GM12891 (cell line): ENCODE data around the gene SLC38A6.

Experiments
- DNase-seq: peaks from one replicate; pipeline ENCODE4 v3.0.0; 2011; ENCODE audit warnings: low spot score; ENCODE audit not compliant: insufficient read length
- FAIRE-seq: peaks from 2 replicates; lab custom pipeline; 2011; peaks lifted over from hg19 to GRCh38; lab: Jason Lieb, UNC
- PAX5 ChIP-seq: IDR thresholded peaks from 2 replicates; pipeline ENCODE4 v1.6.1; 2011; ENCODE audit warnings: low read length, moderate library complexity, mild to moderate bottlenecking; ENCODE audit not compliant: insufficient read depth, severe bottlenecking
- POLR2A ChIP-seq: IDR thresholded peaks from 2 replicates; pipeline ENCODE4 v1.6.1; 2011; ENCODE audit warnings: low read depth, low read length, control low read depth
- POLR2AphosphoS5 ChIP-seq: IDR thresholded peaks from 2 replicates; pipeline ENCODE4 v1.6.1; 2011; ENCODE audit warnings: low read depth, low read length, control low read depth
- POU2F2 ChIP-seq: IDR thresholded peaks from 2 replicates; pipeline ENCODE4 v1.6.1; 2011; ENCODE audit warnings: low read depth, mild to moderate bottlenecking, control low read depth, low read length, moderate library complexity
- SPI1 ChIP-seq: IDR thresholded peaks from 2 replicates; pipeline ENCODE4 v1.6.1; 2011; ENCODE audit warnings: low read depth, low read length, control low read depth
- TAF1 ChIP-seq: IDR thresholded peaks from 2 replicates; pipeline ENCODE4 v1.6.1; 2011; ENCODE audit warnings: low read depth, low read length, control low read depth

SLC38A6 gene

DNA sequence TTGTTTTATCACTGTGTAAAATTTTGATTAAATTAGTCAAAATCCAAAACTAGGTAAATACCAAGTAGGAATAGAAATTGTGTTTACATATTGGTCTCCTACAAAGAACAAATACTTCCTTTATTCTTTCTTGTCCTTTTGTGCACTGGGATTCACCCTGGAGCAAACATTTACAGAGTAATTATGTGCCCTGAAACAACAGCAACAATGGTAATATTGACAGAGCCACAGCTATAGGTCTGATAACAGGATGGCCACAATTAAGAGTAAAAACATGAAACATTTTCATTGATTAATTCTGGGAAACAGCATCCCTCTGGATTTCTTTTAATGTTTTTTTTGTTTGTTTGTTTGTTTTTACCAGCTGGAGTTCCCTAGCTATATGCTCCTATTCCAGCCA, 61.2 kb downstream of the SLC38A6 start:
- FAIRE-seq (no peak), DNase-seq (no peak)
- TF ChIP-seq POLR2A (no peak), POU2F2 (no peak), PAX5 (no peak), POLR2AphosphoS5 (no peak), SPI1 (no peak), TAF1 (no peak)

DNA sequence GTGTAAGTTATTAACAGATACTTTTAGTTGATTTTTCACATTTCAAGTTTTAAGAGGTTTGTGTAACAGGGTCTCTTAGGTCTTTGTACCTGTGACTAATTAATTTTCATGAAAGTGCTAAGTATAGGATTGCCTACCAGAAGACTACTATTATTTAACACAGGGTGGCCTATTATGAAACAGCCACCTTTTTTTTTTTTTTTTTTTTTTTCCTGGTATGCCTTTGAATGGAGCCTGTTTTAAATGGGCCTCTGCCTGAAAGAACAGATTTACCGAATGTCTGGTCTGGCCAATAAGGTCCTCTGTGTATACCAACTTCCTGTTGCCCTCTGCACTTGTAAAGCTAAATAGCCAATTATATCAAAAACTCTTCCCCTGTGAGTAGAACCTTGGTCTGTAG, 62.5 kb downstream of the SLC38A6 start:
- DNase-seq (no peak), FAIRE-seq (no peak)
- TF ChIP-seq POLR2AphosphoS5 (no peak), POLR2A (no peak), PAX5 (no peak), SPI1 (no peak), POU2F2 (no peak), TAF1 (no peak)

DNA sequence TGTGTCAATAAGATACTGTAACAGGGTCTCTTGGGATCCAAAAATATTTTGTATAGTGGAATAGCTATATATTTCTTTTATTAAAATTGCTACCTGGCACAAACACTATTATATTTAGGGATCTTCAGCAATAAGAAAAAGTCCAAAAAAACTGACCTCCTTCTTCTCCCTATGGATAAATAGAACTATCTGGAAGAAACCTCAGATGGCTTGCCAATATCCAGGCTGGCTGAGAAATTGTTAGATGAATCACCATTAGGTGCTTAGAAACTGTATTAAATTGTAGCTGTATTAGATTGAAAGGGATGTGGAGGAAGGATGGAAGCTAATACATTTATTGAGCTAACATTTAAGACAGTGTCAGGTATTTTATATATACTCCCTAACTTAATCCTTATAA, 66.0 kb downstream of the SLC38A6 start:
- no peak for FAIRE-seq
- no peak for DNase-seq
- TF ChIP-seq PAX5: no peak
- TF ChIP-seq POLR2AphosphoS5: no peak
- no peak for TF ChIP-seq POU2F2
- no peak for TF ChIP-seq TAF1
- TF ChIP-seq SPI1: no peak
- no peak for TF ChIP-seq POLR2A

- DNase-seq: no peak
- TF ChIP-seq POLR2A (no peak), PAX5 (no peak), TAF1 (no peak), POLR2AphosphoS5 (no peak), POU2F2 (no peak), SPI1 (no peak)
- FAIRE-seq: no peak
Measured at GRCh38 chr14:61048640-61049039, 67.6 kb downstream of the SLC38A6 start.

DNA sequence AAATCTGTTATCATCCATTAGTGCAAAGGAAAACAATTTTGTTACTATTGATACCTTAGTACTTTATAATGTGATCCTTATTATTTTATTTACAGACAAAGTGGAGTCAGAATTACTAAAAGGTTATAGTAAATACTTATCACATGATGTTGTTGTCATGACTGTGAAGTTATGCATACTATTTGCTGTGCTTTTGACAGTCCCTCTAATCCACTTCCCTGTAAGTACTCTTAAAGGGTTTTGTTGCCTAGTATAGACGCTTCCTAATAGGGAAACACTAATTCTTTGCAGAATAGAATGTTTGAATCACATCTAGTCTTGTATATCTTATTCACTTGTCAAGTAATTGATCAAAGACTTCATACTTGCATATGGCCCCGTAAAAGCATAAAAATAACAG, 69.4 kb downstream of the SLC38A6 start:
- FAIRE-seq: no peak
- TF ChIP-seq POLR2AphosphoS5 (no peak), POU2F2 (no peak), POLR2A (no peak), TAF1 (no peak), PAX5 (no peak), SPI1 (no peak)
- no peak for DNase-seq

DNA sequence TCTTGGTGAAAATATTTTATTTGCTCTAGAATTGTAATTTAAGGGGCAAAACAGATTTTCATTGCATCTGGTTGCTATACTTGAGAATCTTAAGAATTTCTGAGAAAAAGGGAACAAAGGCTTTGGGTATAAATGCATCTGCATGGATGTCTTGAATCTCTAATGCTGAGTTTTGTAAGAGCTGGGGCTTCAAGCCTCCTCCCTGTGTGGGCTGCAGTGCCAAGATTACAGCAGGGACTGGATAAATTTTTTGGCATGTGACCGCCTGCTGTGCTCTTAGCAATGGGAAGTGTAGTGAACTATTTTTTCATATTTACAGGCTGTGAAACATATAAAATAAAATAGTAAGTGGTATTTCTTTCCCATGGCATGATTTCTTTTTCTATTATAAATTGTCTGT, 70.0 kb downstream of the SLC38A6 start:
- FAIRE-seq: no peak
- no peak for DNase-seq
- TF ChIP-seq POLR2A (no peak), PAX5 (no peak), SPI1 (no peak), POLR2AphosphoS5 (no peak), TAF1 (no peak), POU2F2 (no peak)

DNA sequence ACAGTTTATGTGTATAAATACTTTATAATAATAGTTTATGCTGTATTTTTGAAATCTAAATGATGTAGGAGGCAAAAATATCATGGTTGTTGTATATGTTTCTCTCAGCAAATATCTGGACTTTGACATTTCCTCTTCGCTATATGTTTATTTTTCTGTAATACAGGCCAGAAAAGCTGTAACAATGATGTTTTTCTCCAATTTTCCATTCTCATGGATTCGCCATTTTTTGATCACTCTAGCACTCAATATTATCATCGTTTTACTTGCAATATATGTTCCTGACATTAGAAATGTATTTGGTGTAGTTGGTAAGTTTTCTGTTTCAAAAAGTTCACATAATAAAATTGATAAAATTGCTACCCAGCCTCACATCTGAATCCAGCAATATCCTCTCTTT, 70.6 kb downstream of the SLC38A6 start:
- DNase-seq: no peak
- TF ChIP-seq POLR2AphosphoS5 (no peak), PAX5 (no peak), TAF1 (no peak), POLR2A (no peak), SPI1 (no peak), POU2F2 (no peak)
- FAIRE-seq: no peak

DNA sequence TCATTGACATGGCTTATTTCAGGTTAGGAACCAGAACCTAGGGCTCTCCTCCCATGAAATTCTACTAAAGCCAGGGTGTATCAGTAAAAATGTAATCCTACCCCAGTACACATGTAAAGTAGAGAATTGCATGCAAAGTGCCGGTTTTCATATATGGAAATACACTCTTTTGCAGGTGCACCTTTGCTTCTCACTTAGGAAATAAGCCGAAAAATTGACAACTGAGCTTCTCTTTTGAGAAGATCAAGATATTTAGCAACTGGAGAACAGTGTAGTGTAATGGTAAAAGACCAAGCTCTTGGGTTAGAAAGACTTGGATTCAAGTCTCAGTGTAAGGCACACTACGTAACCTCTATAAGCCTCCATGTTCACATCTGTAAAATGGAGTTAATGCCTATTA, 82.4 kb downstream of the SLC38A6 start:
- DNase-seq: no peak
- no peak for FAIRE-seq
- no peak for TF ChIP-seq POU2F2
- TF ChIP-seq PAX5: no peak
- no peak for TF ChIP-seq TAF1
- no peak for TF ChIP-seq POLR2AphosphoS5
- no peak for TF ChIP-seq POLR2A
- TF ChIP-seq SPI1: no peak

DNA sequence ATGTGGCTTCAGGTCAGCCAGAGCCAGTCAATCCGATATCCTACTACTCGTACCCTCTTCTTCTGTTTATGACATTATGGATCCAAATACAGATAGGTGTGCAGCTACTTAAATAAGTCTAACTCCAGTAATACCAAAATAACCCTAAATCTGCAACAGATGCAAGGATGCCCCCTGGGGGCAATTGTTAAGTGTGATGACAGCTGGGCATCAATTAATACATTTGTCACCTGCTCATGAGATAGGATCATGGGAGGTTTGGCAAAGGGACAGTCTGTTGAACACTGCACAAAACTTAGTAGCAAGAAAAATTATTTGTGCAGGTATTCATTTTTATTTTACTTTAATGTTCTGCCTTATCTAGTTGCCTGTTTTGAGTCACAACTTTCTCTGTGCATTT, 83.2 kb downstream of the SLC38A6 start:
- FAIRE-seq: no peak
- no peak for TF ChIP-seq TAF1
- no peak for TF ChIP-seq POLR2A
- TF ChIP-seq POU2F2: no peak
- TF ChIP-seq SPI1: no peak
- no peak for TF ChIP-seq POLR2AphosphoS5
- no peak for TF ChIP-seq PAX5
- DNase-seq: no peak

DNA sequence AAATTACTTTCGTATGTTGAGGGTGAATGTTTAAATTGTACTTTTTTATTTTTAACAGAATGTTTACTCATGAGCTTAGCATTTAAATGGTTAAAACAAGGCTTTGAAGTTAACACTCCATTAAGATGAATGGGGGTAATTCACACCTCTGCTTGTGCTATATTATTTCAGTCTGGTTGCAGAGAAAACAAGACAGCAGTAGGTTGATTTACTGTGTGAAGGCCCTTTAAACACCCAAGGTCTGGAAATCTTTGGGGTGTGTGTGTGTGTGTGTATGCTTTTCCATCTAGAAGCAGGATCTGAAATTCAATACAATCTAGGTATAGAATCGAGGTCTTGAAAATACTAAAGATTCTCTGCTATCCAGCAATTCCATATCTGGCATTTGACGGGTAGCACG, 83.8 kb downstream of the SLC38A6 start:
- DNase-seq (no peak), FAIRE-seq (no peak)
- TF ChIP-seq POLR2A: no peak
- no peak for TF ChIP-seq POLR2AphosphoS5
- TF ChIP-seq TAF1: no peak
- no peak for TF ChIP-seq SPI1
- no peak for TF ChIP-seq POU2F2
- no peak for TF ChIP-seq PAX5
